ENCODE measurements around the gene ALG2. TPM values are rescaled to one million over a fixed set of nuclear protein-coding genes. Genes with fewer than 3 reads are reported as not detected.

ALG2 gene
- 10 to 100 TPM; 13.0 to 21.6 (median 14.8) TPM for total RNA-seq
- polyA plus RNA-seq, result 10 to 100 TPM in 1 of 2 donors, 1 to 10 TPM in 1; 8.7 to 17.2 TPM
- long read RNA-seq, donor 1, transcript ALG2-203 (2 exons, 1,880 nt), result major isoform, 8 of 12 reads
- long read RNA-seq, donor 1, partial matches to known transcripts, result 0 of 12 reads
- long read RNA-seq, donor 1, other reads (novel, unspliced or antisense), result 4 of 12 reads
- long read RNA-seq, donor 2, transcript ALG2-203 (2 exons, 1,880 nt), result major isoform, 101 of 107 reads
- long read RNA-seq, donor 2, transcript ALG2-201 (3 exons, 2,966 nt), result minor isoform, 5 of 107 reads
- long read RNA-seq, donor 2, partial matches to known transcripts, result 0 of 107 reads
- long read RNA-seq, donor 2, other reads (novel, unspliced or antisense), result 1 of 107 reads
- long read RNA-seq, donor 3, transcript ALG2-203 (2 exons, 1,880 nt), result major isoform, 7 of 7 reads
- long read RNA-seq, donor 3, partial matches to known transcripts, result 0 of 7 reads
- long read RNA-seq, donor 3, other reads (novel, unspliced or antisense), result 0 of 7 reads

- peak; percentile 98 to 99 (median 98) for ATAC-seq
- intact Hi-C loops (cut with DNase I), result loop anchor here in 3 of 10 donors (5.0 to 10.0 kb wide), 3 partner anchors 115 to 603 kb away; partner anchors contain the start of genes NR4A3 (in 2 of the 3) and TGFBR1 (in 1 of the 3)
Observed at GRCh38 chr9:99221621-99222415, at the start of gene ALG2, which contains the start of gene SEC61B. Gene ALG2 (minus strand): TSS chr9:99221942. CDS start chr9:99221894, 48 bp downstream. Gene SEC61B (plus strand): TSS chr9:99222282. CDS start chr9:99222364, 82 bp downstream.

GRCh38 chr9:99270491-99270890, 48.7 kb upstream of the ALG2 start:
- intact Hi-C loops (cut with DNase I), result loop anchor here in 1 of 10 donors (2.0 kb wide), 1 partner anchor 540 kb away; no protein-coding TSS in a partner anchor
- Histone ChIP-seq H3K4me3 (no peak overlapping the region), H3K9me3 (no peaks in the 10 kb centered on the region), H3K27ac (no peak overlapping the region), H3K4me1 (peaks cover 0 to 10% (median 2%) of the 10 kb centered on the region in 12 donors), H3K27me3 (no peaks in the 10 kb centered on the region), H3K36me3 (no peaks in the 10 kb centered on the region)
- ATAC-seq, result no peak
- 65 to 67% (median 66%) methylated on average over 3 of the region's 3 CpGs for whole genome bisulfite sequencing, 4 donors
- TF ChIP-seq POLR2A (IDR thresholded peaks at IDR 0.05) (no peak), CTCF (IDR thresholded peaks at IDR 0.05) (no peak)
- no peak for DNase-seq

More at GRCh38 chr9:99221621-99222415, at the start of gene ALG2, which contains the start of gene SEC61B:
- peak within 1 kb of the TSS; percentile 88 to 99 (median 94) for H3K27ac ChIP-seq
- DNase-seq, result peak; percentile 95 to 97 (median 96)
- no peaks in the 10 kb centered on the region for H3K9me3 ChIP-seq
- WGBS, 4 donors, result 0 to 1% (median 0%) methylated on average over 45 to 70 of the region's 70 CpGs
- no peaks in the 10 kb centered on the region for H3K27me3 ChIP-seq
- H3K36me3 ChIP-seq, result peaks cover 0 to 39% (median 17%) of the 10 kb centered on the region in 9 donors
- TF ChIP-seq POLR2A (IDR thresholded peaks at IDR 0.05) (peak; percentile 53 to 95), CTCF (IDR thresholded peaks at IDR 0.05) (no peak)
- H3K4me1 ChIP-seq, result peaks cover 23 to 76% (median 70%) of the 10 kb centered on the region in 12 donors
- H3K4me3 ChIP-seq, result peak within 1 kb of the TSS; percentile 60 to 99 (median 87)

GRCh38 chr9:99269416-99269815, 47.7 kb upstream of the ALG2 start:
- Histone ChIP-seq H3K9me3 (no peaks in the 10 kb centered on the region), H3K4me3 (no peak overlapping the region), H3K4me1 (peaks cover 0 to 10% (median 2%) of the 10 kb centered on the region in 12 donors), H3K27ac (no peak overlapping the region), H3K27me3 (no peaks in the 10 kb centered on the region), H3K36me3 (no peaks in the 10 kb centered on the region)
- ATAC-seq (no peak), DNase-seq (no peak)
- intact Hi-C loops (cut with DNase I), result loop anchor here in 3 of 10 donors (5.0 to 10.0 kb wide), 5 partner anchors 82 to 755 kb away; partner anchors contain the start of gene NR4A3 (in 2 of the 3)
- WGBS, 4 donors, result 66 to 76% (median 70%) methylated on average over 3 of the region's 3 CpGs
- TF ChIP-seq POLR2A (IDR thresholded peaks at IDR 0.05) (no peak), CTCF (IDR thresholded peaks at IDR 0.05) (no peak)

All from heart left ventricle (tissue), 16 donors.